HG03196 (cell line): ENCODE results near the gene BEGAIN.
"Not testable (repeated sequence)": the region's sequence is repeated elsewhere in the genome, so short reads cannot be mapped to it uniquely, and the experiment has no call there.

Experiments used
- ATAC-seq: cut with Tn5 transposase; IDR thresholded peaks from one replicate; pipeline ENCODE4 v1.9.1; 2021; ENCODE audit not compliant: unreplicated experiment

Gene BEGAIN

DNA sequence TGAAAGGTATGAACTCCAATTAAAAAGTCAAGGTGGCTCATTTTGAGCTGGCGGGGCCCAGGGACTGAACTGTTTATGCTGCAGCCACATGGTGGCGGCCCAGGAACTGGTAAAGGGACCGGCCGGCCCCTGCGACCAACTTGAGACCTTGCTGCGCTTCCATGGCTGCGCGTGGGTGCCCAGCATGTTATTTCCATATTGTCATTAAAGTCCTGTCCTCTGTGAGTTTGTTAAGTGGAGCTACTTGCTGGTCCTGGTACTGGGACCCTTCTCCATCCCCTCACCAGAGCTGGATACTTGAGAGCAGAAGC is 62.3 kb downstream of the BEGAIN start:
- no peak for ATAC-seq

GRCh38 chr14:100524233-100524932 is 62.8 kb downstream of the BEGAIN start:
- no peak for ATAC-seq

- no peak for ATAC-seq
These were observed 63.4 kb downstream of the BEGAIN start for GRCh38 chr14:100523843-100524169.

GRCh38 chr14:100523131-100523842 is 63.9 kb downstream of the BEGAIN start:
- no peak for ATAC-seq

- ATAC-seq = no peak
These were observed 64.6 kb downstream of the BEGAIN start for GRCh38 chr14:100522616-100523099.

- ATAC-seq = not testable (repeated sequence)
These were observed 81.2 kb downstream of the BEGAIN start for GRCh38 chr14:100506053-100506452.

DNA sequence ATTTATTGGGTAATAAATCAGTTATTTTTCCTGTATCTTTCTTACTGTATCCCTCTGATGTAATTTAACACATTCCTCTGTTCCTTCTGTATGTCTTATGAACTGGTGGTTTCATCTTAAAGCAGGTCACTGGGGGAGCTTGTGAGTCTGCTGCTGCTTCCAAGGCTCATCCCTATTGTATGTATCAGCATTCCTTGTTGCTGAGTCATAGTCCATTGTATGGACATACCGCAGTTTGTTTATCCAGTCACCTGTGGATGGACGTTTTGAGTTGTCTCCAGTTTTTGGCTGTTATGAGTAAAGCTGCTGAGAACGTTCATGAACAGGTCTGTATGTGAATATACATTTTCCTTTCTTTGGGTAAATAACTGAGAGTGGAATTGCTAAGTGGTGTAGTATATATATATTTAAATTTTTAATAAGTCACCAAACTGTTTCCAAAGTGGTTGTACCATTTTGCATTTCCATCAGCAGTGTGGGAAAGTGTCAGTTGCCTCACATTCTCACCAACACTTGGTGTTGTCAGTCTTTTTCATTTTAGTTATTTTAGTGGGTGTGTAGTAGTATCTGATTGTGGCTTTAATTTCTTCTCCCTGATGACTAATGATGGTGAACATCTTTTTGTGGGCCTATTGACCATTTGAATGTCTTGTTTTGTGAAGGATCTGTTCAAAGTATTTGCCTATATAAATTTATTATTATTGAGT is 82.7 kb downstream of the BEGAIN start:
- ATAC-seq = no peak

GRCh38 chr14:100503251-100503650 is 84.0 kb downstream of the BEGAIN start:
- ATAC-seq = no peak

DNA sequence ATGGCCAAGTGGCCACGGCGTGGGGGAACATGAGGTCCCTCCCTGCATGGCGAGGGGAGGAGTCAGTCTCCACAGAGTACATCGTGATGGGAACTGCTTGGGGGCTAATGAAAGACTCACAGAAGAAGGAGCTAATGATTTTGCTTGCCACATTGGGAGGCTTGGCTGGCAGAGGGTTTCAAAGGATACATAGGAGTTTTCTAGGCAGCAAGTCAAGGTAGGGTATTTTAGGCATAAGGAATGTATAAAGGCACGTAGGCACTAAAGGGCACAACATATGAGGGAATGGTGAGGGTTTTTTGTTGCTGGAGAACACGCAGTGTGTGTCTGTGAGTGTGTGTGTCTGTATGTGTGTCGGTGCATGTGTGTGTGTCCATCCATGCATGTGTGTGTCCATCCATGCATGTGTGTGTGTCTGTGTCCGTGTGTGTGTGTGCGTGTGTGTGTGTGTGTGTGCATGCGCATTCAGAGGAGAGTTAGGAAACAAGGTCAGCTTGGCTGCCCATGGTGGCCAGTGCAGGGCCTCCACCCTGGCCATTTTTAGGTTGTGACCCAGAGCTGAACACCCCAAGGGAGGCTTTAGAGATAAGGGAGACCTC is 84.5 kb downstream of the BEGAIN start:
- no peak for ATAC-seq

DNA sequence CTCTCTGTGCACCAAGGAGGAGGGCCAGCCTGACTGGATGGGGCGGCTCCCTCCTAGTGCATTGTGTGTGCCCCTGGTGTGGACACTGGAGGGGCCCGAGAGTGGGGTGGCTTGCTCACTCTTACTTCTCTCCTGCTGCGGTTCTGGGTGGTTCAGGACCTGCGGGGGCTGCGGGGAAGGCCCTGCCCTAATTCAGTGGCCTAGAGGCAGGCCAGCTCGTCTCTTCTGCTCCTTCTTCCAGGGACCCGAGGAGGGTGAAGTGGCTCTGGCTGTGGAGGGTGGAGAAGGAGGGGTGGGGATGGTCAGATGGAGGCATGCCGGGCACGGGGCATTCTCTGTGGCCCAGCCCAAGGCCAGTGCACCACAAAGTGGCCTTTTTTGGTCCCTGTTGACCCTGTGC is 87.1 kb downstream of the BEGAIN start:
- ATAC-seq = no peak

- no peak for ATAC-seq
These were observed 89.1 kb downstream of the BEGAIN start for GRCh38 chr14:100498068-100498467.

- no peak for ATAC-seq
These were observed 91.3 kb downstream of the BEGAIN start for GRCh38 chr14:100495917-100496316.

GRCh38 chr14:100494645-100495044 is 92.6 kb downstream of the BEGAIN start:
- no peak for ATAC-seq

- no peak for ATAC-seq
These were observed 97.0 kb downstream of the BEGAIN start for GRCh38 chr14:100490252-100490651.

DNA sequence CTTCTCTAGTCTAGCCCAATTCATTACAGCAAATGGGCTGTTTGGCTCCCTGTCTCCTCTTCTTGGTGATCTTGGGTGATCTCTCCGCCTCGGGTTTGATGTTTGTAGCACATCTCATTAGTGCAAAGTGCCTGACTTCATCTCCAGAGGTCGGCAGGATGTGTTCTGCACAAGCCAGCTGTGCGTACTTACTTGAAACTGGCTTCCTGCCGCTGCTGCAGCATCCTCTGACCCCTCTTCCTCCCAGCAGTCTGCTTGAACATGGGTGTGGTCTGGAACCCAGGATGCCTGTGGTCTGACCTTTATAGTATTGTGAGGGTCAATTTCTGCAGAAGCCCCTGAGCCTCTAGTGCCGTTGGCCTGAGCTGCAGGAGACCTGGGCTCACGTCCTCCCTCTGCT is 99.2 kb downstream of the BEGAIN start:
- no peak for ATAC-seq

- no peak for ATAC-seq
These were observed 99.9 kb downstream of the BEGAIN start for GRCh38 chr14:100487304-100487703.
